HG02588 (cell line): ENCODE results near the gene CD302.
"Not testable (repeated sequence)": the region's sequence is repeated elsewhere in the genome, so short reads cannot be mapped to it uniquely, and the experiment has no call there.

Experiments
- ATAC-seq: cut with Tn5 transposase; IDR thresholded peaks from one replicate; pipeline ENCODE4 v1.9.1; 2021; ENCODE audit warnings: mild to moderate bottlenecking, moderate library complexity; ENCODE audit not compliant: unreplicated experiment

Gene CD302

GRCh38 chr2:159755014-159755413 lies 43.0 kb downstream of the CD302 start:
- ATAC-seq: no peak

- no peak for ATAC-seq
Observed at GRCh38 chr2:159753797-159754196, 44.2 kb downstream of the CD302 start.

GRCh38 chr2:159750873-159751272 lies 47.1 kb downstream of the CD302 start:
- no peak for ATAC-seq

GRCh38 chr2:159748089-159748488 lies 49.9 kb downstream of the CD302 start:
- ATAC-seq: no peak

- not testable (repeated sequence) for ATAC-seq
Observed at GRCh38 chr2:159745237-159745636, 52.8 kb downstream of the CD302 start.

- no peak for ATAC-seq
Observed at GRCh38 chr2:159744363-159744762, 53.6 kb downstream of the CD302 start.

GRCh38 chr2:159742846-159743245 lies 55.2 kb downstream of the CD302 start:
- no peak for ATAC-seq

- no peak for ATAC-seq
Observed at GRCh38 chr2:159738509-159739390, 59.3 kb downstream of the CD302 start.

GRCh38 chr2:159737917-159738296 lies 60.1 kb downstream of the CD302 start:
- ATAC-seq: no peak

- ATAC-seq: no peak
Observed at GRCh38 chr2:159737292-159737916, 60.6 kb downstream of the CD302 start.

- ATAC-seq: no peak
Observed at GRCh38 chr2:159736048-159736447, 62.0 kb downstream of the CD302 start.

GRCh38 chr2:159735648-159736047 lies 62.4 kb downstream of the CD302 start:
- no peak for ATAC-seq

GRCh38 chr2:159728629-159729028 lies 69.4 kb downstream of the CD302 start:
- ATAC-seq: no peak

GRCh38 chr2:159725713-159726112 lies 72.3 kb downstream of the CD302 start:
- no peak for ATAC-seq

GRCh38 chr2:159724795-159725572 lies 73.0 kb downstream of the CD302 start:
- not testable (repeated sequence) for ATAC-seq

- ATAC-seq: no peak
Observed at GRCh38 chr2:159722580-159722979, 75.4 kb downstream of the CD302 start.

- ATAC-seq: no peak
Observed at GRCh38 chr2:159720676-159721075, 77.3 kb downstream of the CD302 start.
